HCEC 1CT (cell line): ENCODE data around the gene MAZ.
"Not testable (repeated sequence)": the region's sequence is repeated elsewhere in the genome, so short reads cannot be mapped to it uniquely, and the experiment has no call there.

Experiments
- DNase-seq: peaks from one replicate; pipeline ENCODE4 v3.0.0-alpha.2; 2017

The MAZ gene

GRCh38 chr16:29784901-29785500 lies 21.3 kb upstream of the MAZ start:
- peak; percentile 32 for DNase-seq

- not testable (repeated sequence) for DNase-seq
These were observed 19.2 kb upstream of the MAZ start for GRCh38 chr16:29787155-29787554.

- DNase-seq = no peak
These were observed 16.6 kb upstream of the MAZ start for GRCh38 chr16:29789775-29790182.

- DNase-seq = peak; percentile 98
These were observed 16.0 kb upstream of the MAZ start, which contains the start of gene KIF22 for GRCh38 chr16:29790183-29790948. Gene KIF22 (plus strand): TSS chr16:29790751. CDS start chr16:29790760, 9 bp downstream.

- no peak for DNase-seq
These were observed 15.1 kb upstream of the MAZ start for GRCh38 chr16:29790949-29791844.

DNA sequence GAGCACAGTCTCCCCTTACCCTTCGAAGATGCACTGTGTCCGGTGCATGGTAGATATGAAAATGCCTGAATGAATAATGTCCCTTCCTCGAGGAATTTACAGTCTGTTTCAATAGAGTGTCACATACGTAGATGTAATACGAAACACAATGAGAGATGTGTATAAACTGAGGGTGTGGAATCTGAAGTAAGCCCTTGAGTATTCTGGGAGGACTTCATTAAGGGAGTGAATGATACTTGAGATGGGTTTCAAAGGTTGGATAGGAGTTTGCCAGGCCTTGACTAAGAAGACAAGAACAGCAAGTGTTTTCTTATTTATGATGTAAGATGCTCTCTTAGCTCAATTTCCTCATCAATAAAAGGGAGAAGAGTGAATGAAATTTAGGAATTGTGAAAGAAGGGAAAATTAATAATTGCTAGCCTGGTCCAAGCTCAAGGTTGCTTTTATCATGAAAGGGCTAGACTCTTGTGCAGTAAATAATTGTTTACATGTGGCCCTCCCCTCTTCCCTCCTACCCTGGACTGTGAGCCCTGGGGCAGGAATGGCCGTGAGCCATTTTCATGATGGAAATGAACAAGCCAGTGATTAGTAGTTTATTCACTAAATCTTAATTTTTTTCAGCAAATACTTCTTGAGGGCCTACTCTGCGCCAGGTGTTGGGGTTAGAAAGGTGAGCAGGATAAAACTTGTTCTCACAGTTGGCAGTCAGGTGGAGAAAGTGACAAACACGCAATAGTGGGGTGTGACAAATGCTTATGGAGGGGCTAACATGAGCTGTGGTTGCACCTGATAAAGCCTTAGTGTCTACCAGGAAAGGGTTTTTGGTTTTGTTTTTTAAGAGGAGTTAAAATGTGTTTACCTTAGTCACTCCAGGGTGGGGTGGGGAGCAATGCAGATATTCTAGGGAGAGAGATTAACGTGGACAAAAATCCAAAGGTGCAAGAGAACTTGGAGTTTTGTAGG lies 14.2 kb upstream of the MAZ start:
- DNase-seq = no peak

- not testable (repeated sequence) for DNase-seq
These were observed 13.2 kb upstream of the MAZ start for GRCh38 chr16:29793153-29793552.

DNA sequence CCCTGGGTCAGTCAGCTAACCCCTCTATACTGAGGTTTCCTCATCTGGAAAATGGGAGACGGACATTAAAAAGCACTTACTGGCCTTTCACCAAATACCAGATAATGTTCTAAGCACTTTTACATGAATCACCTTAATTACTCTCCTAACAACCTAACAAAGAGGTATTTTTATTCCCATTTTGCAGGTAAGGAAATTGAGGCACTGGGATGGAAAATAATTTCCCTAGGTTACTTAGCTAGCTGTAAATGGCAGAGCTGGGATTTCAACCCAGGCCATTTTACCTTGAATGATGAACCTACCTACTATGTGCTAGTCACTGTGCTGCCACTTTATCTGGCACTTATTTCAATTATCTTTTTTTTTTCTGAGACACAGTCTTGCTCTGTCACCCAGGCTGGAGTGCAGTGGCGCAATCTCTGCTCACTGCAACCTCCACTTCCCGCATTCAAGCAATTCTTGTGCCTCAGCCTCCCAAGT lies 12.1 kb upstream of the MAZ start:
- no peak for DNase-seq

DNA sequence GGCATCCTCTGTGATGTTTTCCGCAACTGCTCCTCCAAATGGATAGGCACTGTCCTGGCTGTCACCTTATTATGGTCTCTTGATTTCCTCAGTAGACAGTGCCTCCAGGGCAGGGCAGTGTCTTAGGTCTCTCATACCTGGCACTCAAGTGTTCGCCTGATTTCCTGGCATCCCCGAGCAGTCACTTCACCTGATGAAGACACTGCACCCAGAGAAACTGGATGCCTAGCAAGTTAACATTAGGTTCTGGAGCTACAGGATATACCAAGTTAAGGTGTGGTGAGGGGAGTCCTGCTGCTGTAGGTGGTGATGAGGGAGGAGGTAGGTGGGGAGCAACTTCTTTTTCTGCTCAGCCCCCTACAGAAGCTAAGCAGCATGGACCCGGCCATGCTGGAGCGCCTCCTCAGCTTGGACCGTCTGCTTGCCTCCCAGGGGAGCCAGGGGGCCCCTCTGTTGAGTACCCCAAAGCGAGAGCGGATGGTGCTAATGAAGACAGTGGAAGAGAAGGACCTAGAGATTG lies 3.9 kb upstream of the MAZ start:
- DNase-seq = no peak

DNA sequence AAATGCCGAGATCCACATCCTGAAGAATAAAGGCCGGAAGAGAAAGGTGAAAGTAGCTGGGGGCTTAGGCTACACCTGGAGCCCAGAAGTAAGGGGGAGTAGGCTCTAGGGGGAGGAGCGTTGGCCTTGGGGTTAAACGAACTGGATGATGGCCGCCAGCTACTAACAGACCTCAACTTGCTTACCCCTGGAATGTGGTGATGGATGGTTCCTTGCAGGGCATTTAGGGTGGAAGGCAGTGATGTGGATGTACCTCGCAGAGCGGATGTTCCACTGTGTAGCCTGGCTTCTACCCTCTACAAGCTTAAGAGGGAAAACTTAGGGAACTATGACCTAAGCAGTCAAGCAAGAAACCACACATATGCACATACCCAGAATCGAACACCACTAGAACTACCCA lies 2.3 kb upstream of the MAZ start:
- no peak for DNase-seq

- peak; percentile 55 for DNase-seq
These were observed 1.7 kb upstream of the MAZ start for GRCh38 chr16:29804455-29805231.

DNA sequence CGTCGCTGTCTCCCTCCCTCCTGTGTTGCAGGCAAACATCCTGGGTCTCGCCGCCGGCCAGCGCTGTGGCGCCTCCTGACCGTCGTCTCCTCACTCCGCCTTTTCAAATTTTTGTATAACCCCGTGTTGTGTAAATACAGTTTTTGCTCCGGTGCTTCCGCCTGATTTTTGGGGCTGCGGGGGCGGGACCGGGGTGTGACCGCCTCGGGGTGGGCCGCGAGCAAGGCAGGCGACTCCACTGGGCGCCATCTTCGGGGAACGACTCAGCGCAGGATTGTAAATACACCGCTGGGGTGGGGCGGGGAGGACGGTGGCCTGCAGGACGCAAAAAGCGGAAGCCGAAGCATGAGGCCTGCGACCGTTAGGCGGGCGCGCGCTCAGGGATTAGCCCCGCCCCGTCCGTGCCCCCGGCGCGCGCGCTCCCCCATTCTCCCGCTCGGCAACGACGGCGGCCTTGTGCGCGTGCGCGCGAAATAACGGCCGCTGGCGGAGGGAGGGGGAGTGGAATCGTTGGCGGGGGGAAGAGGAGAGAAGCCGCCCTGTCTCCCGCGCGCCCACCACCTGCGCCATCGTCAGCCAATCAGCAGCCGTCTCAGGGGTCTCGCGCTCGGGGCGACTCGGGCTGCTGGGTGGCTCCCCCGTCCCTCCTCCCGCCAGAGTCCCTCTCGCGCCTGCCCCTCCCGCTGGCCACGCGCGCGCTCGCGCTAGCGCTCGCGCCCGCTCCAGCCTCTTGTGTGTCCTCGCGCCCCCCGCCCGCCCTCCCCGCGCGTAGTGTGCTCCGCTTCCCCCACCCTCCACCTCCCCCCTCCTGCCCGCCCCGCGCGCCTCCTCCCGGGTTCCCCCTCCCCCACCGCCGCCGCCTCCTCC lies 864 bp upstream of the MAZ start:
- peak; percentile 97 for DNase-seq

GRCh38 chr16:29806641-29807425 lies 504 bp downstream of the MAZ start:
- peak; percentile 57 for DNase-seq

DNA sequence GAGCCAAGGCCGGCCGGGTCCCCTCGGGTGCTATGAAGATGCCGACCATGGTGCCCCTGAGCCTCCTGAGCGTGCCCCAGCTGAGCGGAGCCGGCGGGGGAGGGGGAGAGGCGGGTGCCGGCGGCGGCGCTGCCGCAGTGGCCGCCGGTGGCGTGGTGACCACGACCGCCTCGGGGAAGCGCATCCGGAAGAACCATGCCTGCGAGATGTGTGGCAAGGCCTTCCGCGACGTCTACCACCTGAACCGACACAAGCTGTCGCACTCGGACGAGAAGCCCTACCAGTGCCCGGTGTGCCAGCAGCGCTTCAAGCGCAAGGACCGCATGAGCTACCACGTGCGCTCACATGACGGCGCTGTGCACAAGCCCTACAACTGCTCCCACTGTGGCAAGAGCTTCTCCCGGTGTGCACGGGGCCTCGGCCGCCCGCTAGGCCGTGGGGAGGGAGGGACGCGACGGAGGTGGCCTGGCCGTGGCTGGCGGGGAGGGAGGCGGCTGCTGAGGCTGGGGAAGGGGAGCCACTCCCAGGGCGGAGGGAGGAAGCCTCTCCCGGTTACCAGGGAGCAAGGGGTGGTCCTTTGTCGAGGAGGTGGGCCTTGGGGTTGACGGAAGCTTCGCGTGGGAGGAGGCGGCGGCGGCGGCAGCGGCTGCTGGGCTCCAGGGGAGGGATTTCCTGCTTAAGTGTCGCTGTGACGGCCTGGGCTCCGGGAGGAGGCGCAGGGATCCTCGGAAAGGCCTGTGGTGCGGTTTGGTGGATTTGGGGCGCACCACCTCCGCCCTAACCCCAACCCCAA lies 1.3 kb downstream of the MAZ start:
- peak; percentile 89 for DNase-seq

GRCh38 chr16:29808219-29808900 lies 2.0 kb downstream of the MAZ start:
- DNase-seq = no peak

- DNase-seq = no peak
These were observed 2.9 kb downstream of the MAZ start for GRCh38 chr16:29809031-29809747.
